COLO829 (cell line): ENCODE measurements around the gene MAX.
A peak's percentile ranks its signal among the peaks of the same experiment; 100 is the strongest.

Experiments
- DNase-seq: peaks from one replicate; pipeline ENCODE4 v3.0.0; 2012; ENCODE audit warnings: low spot score

Gene MAX, protein sequence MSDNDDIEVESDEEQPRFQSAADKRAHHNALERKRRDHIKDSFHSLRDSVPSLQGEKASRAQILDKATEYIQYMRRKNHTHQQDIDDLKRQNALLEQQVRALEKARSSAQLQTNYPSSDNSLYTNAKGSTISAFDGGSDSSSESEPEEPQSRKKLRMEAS

DNA sequence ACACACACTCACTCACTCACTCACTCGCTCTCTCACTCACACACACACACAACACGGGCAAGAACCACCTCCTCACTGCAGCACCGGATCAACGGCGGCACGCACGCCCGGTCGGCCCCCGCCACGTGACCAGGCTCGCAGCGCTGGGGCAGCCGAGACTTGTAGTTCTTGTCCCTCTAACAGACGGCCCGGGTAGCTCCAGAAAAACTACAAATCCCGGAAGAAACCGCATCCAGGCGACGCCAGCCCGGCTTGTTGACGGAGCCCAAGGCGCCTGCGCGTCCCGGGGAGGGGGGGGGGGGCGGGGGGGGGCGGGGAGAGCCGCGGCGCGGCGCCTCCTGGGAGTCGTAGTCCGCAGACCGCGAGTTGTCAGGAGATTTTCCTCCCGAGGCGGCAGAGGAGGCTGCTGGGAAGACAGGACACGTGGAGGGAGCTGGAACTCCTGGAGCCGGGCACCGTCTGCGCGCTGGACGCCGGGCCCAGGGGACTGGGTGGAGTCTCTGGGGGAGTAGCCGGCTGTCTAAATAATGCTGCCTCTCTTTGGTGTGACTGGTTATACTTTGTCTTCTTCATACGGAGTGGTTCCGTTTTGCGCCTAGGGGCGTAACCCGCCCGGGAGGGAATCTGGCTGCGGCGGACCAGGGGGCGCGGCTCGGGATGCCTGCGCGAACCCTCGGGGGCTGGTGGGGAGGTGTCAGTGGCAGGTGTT is at the start of gene MAX:
MAX (minus strand) TSS at position 77 of the 709 bp plus-strand sequence. CDS start 178 bp downstream, outside the sequence.
- peak; percentile 98 for DNase-seq

DNA sequence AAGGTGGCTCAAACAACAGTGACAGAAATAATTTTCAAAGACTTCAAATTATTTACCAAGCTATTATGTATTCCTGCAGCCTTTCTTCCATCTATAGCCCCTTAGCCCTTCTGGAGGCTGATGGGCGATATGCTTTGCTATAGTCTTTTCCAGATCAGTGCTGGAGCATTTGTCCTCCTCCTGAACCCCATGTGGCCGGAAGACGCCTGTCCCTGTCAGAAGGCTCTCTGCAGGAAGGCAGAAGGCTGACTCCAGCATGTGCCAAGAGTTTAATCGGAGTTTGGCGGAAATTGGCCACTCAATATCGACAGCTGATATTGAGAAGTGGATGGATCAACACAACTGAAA is 49.3 kb upstream of the MAX start:
- no peak for DNase-seq

DNA sequence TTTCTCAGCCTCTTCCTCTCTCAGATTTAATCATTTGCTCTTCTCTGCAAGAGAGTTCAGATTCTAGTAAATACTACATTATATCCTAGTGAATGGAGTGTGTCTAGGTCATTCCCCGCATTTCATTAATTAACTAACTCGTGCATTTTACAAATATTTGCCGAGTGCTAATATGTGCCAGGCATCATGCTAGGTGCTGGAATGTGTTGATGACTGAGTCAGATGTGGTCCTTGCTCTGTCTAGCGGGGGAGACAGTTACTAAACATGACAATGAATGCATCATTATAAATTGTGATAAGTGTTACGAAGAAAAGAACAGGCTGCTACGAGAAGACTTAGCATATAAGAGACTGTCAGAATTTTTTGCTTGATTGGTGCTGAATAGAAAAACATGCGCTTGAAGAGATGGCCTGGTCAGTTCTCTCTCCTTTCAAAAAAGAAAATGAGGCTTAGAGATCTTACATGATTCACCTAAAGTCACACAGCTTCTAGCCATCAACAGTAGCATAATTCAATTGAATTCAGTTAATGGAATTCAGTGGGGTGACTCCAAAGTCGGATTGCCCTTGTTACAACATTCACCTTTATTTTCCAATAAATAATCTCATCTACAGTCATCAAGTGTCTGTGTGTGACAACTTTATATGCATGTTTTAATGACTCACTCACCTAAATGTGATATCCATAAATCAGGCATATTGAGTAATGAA is 48.7 kb upstream of the MAX start:
- no peak for DNase-seq

DNA sequence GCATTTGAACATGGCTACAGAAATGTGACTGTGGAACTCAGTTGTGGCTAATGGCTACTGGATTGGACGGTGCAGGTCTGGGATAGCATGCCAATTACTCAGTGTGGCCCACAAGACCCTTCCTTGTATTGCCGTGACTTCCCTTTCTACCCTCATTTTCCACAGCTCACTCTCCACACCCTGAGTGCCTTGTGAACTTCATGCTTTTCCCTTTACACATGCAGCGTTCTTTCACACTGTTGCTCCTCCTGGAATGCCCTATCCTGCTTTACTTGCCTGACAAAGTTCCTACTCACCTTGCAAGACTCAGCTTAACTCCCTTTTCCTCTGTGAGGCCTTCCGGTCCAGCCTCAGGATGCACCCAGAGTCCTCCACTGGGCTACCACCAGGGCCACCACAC is 46.8 kb upstream of the MAX start:
- DNase-seq = no peak

DNA sequence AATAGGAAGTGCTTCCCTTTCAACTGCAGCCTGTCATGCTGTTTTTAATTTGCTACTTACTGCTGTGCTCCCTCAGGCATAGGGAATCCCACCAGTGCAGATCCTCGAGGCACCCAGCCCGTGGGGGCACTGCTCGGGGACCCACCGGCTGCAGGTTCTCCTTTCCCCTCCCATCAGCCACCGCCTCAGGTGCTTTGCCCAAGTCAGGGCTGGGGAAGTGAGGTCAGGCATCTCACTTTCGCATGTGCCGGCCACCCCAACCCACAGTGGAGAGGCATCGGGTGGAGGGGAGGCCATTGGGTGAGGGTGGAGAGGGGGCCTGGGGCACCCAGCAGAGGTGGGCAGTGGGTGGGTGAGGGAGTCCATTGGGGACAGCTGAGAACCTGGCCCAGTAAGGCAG is 41.9 kb upstream of the MAX start:
- no peak for DNase-seq

DNA sequence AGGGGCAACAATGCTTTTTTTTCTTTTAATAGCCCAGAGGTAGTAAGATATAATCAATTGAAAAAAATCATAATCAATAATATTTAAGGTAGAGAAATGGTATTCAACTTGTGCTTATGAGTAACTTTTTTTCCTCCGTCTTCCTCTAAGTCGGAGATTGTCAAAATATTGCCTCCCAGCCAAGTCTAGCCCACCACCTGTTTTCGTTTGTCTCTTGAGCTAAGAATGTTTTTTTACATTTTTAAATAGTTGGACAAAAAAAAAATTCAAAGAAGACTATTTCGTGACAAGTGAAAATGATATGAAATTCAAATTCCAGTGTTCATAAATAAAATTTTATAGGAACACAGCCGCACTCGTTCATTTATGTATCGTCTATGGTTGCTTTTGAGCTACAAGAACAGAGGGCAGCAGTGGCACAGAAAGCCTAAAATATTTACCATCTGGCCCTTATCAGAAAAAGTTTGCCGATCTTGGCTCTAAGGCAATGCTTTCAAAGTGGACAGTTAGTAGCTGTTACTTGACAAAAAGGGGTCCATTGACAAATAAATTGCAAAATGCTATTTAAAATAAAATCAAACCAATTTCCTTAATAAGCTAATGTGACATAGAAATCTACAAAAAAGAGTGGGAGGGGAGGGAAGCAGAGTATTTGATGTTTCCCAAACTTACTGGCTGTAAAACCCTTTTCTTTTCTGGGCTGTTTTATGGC is 40.8 kb upstream of the MAX start:
- no peak for DNase-seq

DNA sequence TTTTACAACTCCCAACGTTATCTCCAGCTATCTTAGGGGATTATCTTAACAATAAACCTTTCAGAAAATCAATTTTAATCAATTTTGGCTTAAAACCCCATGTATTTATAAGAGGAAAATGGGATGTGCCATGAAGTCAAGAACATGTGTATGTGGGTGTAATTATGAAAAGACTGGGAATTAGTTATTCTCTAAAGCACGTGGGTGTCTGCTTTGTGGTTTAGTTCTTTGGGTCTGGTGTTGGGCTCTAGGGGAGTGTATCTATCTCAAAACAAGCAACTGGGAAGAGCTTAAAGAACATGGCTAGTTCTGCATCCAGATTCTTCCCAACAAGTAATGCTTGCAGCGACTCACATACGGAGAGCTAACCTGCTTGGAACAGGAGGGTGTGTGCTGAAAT is 40.1 kb upstream of the MAX start:
- no peak for DNase-seq

DNA sequence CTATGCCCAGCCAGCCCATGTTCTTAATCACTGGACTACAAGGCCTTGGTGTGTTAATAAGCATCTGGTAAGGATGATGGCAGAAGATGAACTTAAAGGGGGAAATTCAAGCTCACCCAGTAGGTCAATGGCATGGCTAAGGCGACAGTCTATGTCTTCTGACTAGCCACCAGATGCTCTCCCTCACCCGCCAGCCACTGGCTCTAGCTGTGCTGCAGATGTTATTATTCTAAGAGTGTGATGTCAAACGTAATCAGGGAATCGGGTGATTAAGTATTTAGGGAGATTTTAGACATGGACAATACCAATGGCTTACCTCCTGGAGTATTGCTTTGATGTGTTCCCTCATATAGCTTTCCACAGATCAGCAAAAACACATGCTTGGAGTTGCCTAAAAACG is 39.2 kb upstream of the MAX start:
- no peak for DNase-seq

DNA sequence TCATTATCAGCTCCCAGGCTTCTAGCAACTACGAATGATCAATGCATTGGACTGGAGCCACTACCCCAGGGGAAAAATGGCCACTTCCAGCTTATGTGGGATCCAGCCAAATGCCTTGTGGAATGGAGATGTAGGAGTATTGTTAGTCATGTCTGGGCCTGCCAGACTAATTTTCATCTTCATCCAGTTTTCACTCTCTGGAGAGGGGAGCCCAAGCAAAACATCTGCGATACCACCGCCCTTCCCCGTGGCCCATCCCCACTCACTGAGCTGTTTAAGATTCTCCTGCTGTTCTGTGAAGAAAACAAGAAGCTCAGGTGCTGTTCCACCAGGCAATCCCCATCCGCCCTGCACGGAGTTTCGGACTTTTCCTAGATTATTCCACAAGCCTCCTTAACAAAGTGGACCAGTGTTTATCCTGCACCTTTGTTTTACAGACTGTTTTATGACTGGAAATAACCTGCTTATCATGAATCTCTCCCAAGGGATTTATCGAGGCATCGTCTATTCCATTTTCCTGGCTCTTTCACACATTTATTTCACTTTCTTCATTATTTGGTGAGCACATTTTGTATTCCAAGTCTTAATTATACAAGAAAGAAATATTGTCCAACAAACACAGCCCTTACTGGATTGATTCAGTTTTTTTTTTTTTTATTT is 35.5 kb upstream of the MAX start:
- DNase-seq = no peak

DNA sequence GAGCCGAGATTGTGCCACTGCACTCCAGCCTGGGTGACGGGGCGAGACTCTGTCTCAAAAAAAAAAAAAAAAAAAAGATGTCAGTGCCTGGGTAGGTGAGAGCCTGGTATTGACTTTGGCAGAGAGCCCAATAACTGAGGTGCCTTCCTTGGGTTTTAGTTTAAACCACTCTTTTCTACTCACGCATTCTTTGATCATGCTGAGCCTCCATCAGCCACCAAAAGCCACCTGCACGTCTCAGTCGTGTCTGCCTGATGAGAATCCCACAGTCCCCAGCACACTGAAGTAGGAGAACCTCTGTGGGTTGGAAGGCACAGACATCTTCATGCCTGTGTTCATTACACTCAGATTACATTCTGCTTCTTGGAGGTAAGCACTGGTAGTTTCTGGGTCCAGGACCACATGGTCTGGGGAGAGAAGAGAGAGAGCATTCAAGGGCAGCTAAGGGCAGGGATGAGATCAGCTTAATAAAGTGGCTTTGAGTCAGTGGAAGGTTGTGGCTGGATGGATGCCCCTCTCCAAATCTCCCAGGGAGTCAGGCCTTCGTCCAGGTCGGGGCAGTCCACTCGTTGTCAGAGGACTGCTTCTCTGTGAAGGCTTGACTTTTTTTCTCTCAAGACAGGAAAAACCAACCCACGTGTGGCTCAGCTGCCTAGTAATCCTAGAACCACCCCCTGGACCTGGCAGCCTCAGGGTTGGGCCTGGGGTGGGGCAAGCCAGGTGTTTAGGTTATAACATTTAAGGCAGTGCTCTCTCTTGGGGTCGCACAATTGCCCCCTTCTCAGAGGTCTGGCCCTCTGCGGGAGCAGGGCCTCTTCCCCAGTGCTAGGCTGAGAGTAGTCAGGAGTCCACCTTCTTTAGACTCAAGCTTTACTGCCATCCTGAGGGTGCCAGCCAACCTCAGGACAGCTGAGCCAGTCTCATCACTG is 32.6 kb upstream of the MAX start:
- no peak for DNase-seq

DNA sequence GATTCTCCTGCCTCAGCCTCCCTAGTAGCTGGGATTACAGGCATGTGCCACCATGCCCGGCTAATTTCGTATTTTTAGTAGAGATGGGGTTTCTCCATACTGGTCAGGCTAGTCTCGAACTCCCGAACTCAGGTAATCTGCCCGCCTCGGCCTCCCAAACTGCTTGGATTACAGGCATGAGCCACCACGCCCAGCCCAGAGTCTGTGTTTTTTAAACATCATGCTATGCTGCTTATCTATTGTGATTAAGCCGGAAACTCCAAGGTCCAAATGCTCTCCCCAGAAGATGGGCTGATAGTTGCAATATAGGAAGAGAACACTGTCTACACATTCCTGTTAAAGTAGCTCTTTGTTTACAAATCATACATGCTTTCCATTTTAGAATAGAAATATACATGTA is 30.5 kb upstream of the MAX start:
- DNase-seq = no peak

DNA sequence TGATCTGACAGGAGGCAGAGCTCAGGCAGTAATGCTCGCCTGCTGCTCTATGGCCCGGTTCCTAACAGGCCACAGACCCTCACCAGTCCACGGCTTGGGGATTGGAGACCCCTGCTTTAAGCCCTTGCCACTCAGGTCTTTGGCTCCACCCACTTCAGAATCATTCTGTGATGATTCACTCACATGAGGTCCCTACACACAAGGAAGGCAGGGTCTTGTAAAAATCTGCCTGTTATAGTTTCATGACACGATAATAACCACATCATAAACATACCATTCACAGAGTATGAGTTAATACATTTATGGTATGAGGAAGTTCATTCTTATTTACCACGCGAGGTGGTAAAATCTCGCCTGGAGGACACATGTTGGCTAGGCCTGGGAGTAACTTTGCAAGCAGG is 29.0 kb upstream of the MAX start:
- DNase-seq = peak; percentile 55

DNA sequence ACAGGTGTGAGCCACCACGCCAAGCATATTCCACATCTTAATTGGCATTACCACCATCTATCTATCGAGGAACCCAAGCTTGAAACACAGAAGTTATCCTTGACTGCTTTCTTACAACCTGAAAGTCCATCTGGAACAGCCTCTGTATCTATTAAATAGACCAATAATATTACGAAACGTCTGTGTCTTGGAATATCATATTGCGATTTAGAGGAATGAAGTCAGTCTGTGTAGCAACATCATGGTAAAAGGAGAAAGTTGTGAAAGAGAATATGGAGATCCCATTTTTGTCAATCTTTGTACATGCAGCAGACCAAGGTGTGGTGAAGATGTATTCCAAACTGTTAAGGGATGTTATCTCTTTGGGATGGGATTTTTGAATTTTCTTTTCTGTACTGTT is 25.8 kb upstream of the MAX start:
- no peak for DNase-seq

DNA sequence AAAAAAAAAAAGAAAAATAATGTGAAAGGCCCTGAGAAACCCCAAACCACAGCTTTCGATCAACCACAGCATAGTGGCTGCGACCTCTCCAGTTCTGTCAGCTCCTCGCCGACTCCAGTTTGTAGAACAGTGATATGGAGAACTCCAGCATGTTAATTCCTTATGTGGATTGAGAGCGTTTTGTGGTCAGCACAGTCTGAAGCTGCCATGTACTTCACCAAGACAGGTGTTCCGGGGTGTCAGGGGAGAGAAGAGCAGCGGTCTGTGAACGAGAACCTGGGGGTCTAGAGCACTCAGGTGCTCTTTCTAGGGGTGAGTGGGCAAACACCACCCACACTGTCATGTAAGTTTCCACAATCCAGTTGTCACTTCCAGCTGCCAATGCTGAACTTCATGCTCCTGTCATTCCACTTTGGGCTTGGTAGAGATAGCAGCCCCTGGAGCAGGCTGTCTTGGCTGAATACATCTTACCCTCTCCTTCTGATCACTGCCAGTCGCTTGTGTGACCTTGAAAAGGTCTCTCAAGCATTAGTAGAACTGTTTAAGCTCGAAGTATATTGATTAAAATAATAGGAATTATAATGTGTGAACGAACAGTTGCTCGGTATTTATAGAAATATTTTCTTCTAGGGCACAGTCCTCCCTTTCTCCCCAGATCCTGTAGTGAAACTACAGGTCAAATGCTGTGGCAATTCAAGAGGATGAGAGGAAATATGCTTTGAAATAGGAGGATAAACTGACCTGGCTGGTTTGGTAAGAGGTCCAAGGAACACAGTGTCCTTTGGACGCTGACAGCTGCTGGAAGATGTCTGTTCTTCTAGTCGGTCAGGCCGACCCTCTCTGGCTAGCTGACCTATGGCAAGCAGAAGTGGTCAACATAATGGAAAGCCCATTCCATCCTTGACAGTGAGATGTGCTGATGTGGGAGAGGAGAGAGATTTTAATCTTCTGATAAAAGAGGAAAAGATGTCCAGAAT is 15.7 kb upstream of the MAX start:
- no peak for DNase-seq

DNA sequence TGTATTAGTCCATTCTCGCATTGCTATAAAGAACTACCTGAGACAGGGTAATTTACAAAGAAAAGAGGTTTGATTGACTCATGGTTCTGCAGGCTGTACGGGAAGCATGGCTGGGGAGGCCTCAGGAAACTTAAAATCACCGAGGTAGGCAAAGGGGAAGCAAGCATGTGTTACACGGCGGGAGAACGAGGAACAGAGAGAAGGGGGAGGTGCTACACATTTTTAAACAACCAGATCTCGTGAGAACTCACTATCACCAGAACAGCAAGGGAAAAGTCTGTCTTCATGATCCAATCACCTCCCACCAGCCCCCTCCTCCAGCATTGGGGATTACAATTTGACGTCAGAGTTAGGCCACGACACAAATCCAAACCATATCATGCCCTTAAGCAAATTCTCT is 13.3 kb upstream of the MAX start:
- no peak for DNase-seq

DNA sequence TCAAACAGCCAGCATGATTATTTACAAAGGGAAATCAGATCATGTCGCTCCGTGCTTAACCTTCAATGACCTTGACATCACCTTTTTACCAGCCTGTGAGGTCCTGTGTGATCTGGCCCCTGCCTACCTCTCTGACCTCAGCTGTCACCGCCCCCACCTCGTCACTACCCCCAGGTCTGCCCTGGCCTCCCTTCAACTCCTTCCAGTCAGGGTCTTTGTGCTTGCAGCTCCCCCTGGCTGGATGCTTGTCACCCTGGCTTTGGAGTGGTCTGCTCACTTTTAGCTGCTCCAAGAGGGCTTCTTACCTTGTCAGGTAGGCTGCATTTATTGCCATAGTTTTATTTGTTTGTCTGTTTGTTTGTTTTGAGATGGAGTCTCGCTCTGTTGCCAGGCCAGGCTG is 8.2 kb upstream of the MAX start:
- no peak for DNase-seq

DNA sequence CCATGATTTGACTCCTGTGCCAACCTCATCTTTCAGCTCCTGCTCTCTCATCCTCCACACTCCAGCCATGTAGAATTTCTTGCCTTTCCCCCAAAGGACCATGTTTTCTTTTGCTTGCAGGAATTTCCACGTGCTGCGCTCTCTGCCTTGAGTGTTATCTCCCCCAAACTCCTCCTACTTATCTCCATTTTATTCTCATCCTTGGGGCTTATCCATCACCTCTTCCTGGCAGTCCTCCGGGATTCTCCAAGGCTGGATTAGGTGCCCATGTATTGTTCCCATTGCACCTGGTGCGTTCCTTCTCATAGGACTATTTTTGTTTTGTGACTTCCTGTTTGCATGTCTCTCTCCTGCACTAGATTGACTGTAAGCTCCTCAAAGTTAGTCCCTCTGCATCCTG is 7.0 kb upstream of the MAX start:
- DNase-seq = no peak

DNA sequence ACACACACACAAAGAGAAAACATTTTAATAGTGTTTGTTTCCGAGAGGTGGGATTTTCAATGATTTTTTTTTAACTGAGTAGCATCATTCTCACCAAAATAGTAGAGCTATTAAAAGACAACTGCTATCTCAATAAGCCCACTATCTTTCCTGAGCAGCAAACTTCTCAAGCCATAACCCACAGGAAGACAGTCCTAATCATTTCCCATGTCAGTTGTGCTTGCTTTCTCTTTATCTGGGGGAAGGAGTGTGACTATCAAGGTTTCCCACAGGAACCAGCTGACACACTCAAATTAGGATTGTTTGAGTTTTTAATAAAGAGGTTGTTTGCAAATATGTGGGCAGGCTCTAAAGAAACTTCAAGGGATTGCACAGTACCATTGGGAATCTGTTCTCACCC is 4.9 kb upstream of the MAX start:
- DNase-seq = no peak

DNA sequence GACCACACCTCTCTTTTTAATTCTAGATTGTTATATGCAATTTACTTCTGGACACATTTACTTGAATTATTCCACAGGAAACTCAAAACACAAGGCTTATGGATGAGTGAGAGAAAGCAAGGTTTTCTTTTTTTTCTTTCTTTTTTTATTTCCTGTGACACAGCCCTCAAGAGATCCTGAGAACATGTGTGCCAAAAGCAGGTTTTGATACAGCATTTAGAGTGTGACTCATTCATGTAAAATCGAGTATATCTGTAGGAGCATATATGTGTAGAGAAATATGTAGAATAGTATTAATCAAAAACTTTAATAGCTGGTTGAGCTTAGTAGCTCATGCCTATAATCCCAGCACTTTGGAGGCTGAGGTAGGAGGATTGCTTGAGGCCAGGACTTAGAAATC is 4.4 kb upstream of the MAX start:
- no peak for DNase-seq

DNA sequence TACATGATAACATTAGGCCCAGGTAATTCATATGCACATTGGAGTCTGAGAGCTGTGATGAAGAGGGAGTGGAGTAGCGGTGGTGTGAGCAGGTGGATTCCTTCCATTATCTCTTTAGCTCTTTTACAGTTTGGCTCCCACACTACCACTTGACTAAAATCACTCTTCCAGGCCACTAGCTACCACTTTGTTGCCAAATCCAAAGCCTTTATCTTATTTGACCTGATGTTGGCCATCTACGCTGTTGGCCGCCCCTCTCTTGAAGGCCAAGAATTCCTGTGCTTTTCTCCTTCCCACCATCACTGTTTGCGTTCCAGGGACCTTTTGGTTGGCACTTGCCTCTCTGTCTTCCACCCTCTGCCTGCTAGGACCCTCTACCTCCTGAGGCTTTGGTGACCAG is 4.0 kb upstream of the MAX start:
- no peak for DNase-seq
